Peyer's patch (tissue), 4 donors: ENCODE data around the gene CKAP2L. TPM values are rescaled to one million over a fixed set of nuclear protein-coding genes. Genes with fewer than 3 reads are reported as not detected.

Source experiments
- DNase-seq, 3 donors: peaks; one replicate each; pipeline ENCODE4 v3.0.0-alpha.2; 2017 to 2019
- H3K27ac ChIP-seq, 4 donors: fragments of 200-600 bp; sonication (generic); one replicate each; pipeline ENCODE4 v1.5.1; 2016 to 2019
- H3K27me3 ChIP-seq, 2 donors: fragments of 200-600 bp; sonication (generic); one replicate each; pipeline ENCODE4 v1.5.1; 2019
- H3K36me3 ChIP-seq, 3 donors: fragments of 200-600 bp; sonication (generic); one replicate each; pipeline ENCODE4 v1.5.1; 2016 to 2019
- H3K4me1 ChIP-seq, 4 donors: fragments of 200-600 bp; sonication (generic); one replicate each; pipeline ENCODE4 v1.5.1; 2016 to 2019
- H3K4me3 ChIP-seq, 4 donors: fragments of 200-600 bp; sonication (generic); 1 replicate in 3 of 4; 2 replicates in 1 of 4; pipeline ENCODE4 v1.5.1; 2016 to 2019; ENCODE audit warnings: mild to moderate bottlenecking in 1 of 4
- H3K9me3 ChIP-seq, 4 donors: fragments of 200-600 bp; sonication (generic); one replicate each; pipeline ENCODE4 v1.5.1; 2016 to 2019; ENCODE audit warnings: mild to moderate bottlenecking in 1 of 4
- CTCF ChIP-seq, 6 experiments: fragments of 450-650 bp in 4 of 6; fragments of 200-600 bp in 2 of 6; sonication (generic) in 1 of 6; IDR thresholded peaks; one replicate each; pipeline ENCODE4 v1.5.1; 2017 to 2019; ENCODE audit warnings: antibody characterized with exemption in 6 of 6, mild to moderate bottlenecking in 3 of 6, moderate library complexity in 1 of 6
- POLR2A ChIP-seq, 2 donors: fragments of 450-650 bp; IDR thresholded peaks; one replicate each; pipeline ENCODE4 v1.5.1; 2017; ENCODE audit warnings: antibody characterized with exemption in 2 of 2, mild to moderate bottlenecking in 2 of 2, moderate library complexity in 2 of 2
- total RNA-seq, 4 donors: library from RNA; depleted of rRNA; stranded (reverse); fragments of >200 nt; gene quantifications; one replicate each; pipeline ENCODE4 v1.1.0, GENCODE V29; 2016

The CKAP2L gene
- total RNA-seq, 4 donors from 2014 or later: 0.54 to 19.0 (median 1.3) TPM

DNA sequence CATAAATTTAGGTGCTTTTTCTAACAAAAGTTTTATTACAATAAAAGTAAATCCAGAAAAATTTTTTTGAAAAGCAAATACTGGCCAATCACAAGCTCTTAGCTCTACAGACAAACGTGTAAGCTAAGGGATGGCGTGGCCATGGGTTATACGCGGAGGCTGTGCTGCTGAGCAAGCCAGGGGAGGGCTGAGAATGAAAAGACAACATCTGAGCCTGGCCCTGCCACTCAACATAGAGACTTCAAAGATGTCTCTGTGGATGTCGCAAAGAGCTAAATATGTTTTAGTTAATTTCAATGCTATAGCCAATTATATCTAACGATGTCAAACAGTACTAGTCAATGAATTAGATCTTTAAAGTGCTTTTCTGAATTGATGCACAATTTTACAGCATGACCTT, 76.9 kb downstream of the CKAP2L start:
- peak in 1 of 3 donors; percentile 14 for DNase-seq
- no peak for TF ChIP-seq CTCF (IDR thresholded peaks at IDR 0.05)
- TF ChIP-seq POLR2A (IDR thresholded peaks at IDR 0.05): no peak
- no peaks in the 10 kb centered on the region for H3K36me3 ChIP-seq
- no peak overlapping the region for H3K27ac ChIP-seq
- no peak overlapping the region for H3K4me3 ChIP-seq
- H3K4me1 ChIP-seq: peaks cover 0 to 17% (median 3%) of the 10 kb centered on the region in 4 donors
- H3K9me3 ChIP-seq: no peaks in the 10 kb centered on the region
- no peaks in the 10 kb centered on the region for H3K27me3 ChIP-seq

Other genes with a start within 250 kb of the CKAP2L start
- 10 to 100 TPM in 2 of 4 donors, 1 to 10 TPM in 2; 7.5 to 15.8 (median 10.0) TPM for gene POLR1B, start 222.1 kb downstream of the CKAP2L start, total RNA-seq
- 10 to 100 TPM in 3 of 4 donors, 1 to 10 TPM in 1; 8.3 to 20.7 (median 11.4) TPM for gene CHCHD5, start 180.0 kb downstream of the CKAP2L start, total RNA-seq
- 100 to 1,000 TPM in 3 of 4 donors, 10 to 100 TPM in 1; 48.7 to 143 (median 122) TPM for gene SLC20A1, start 118.7 kb downstream of the CKAP2L start, total RNA-seq
- 1 to 10 TPM in 1 of 4 donors, not detected in 3; 5.8 TPM for gene NT5DC4, start 43.6 kb downstream of the CKAP2L start, total RNA-seq
- not detected for gene IL1A, start 19.9 kb upstream of the CKAP2L start, total RNA-seq
- gene IL1B, start 72.2 kb upstream of the CKAP2L start, total RNA-seq: 1 to 10 TPM in 1 of 4 donors, under 1 TPM in 1, not detected in 2; 0.53 to 9.1 TPM
- gene IL37, start 146.6 kb upstream of the CKAP2L start, total RNA-seq: not detected
- gene IL36G, start 213.4 kb upstream of the CKAP2L start, total RNA-seq: not detected
- gene IL36A, start 240.8 kb upstream of the CKAP2L start, total RNA-seq: not detected